GM18867 (cell line): ENCODE results near the gene KREMEN2.
"Not testable (repeated sequence)": the region's sequence is repeated elsewhere in the genome, so short reads cannot be mapped to it uniquely, and the experiment has no call there.

Experiments used
- ATAC-seq: cut with Tn5 transposase; IDR thresholded peaks from one replicate; pipeline ENCODE4 v1.9.1; 2021; ENCODE audit warnings: mild to moderate bottlenecking, moderate library complexity; ENCODE audit not compliant: unreplicated experiment

The KREMEN2 gene

GRCh38 chr16:2963723-2964474 lies at the start of gene KREMEN2:
Gene KREMEN2, plus strand, starts transcription at chr16:2964275. Its CDS starts 246 bp downstream, at chr16:2964521.
- no peak for ATAC-seq

GRCh38 chr16:2915196-2915929 lies 48.7 kb upstream of the KREMEN2 start:
- ATAC-seq: no peak

- no peak for ATAC-seq
Observed at GRCh38 chr16:2919511-2920255, 44.4 kb upstream of the KREMEN2 start.

GRCh38 chr16:2923481-2923880 lies 40.6 kb upstream of the KREMEN2 start:
- no peak for ATAC-seq

GRCh38 chr16:2924901-2925755 lies 38.9 kb upstream of the KREMEN2 start:
- no peak for ATAC-seq

GRCh38 chr16:2925951-2926649 lies 38.0 kb upstream of the KREMEN2 start:
- ATAC-seq: no peak

- ATAC-seq: no peak
Observed at GRCh38 chr16:2926650-2926999, 37.5 kb upstream of the KREMEN2 start.

GRCh38 chr16:2927010-2927646 lies 36.9 kb upstream of the KREMEN2 start:
- ATAC-seq: peak; percentile 57

GRCh38 chr16:2928151-2928550 lies 35.9 kb upstream of the KREMEN2 start:
- not testable (repeated sequence) for ATAC-seq

GRCh38 chr16:2928796-2929195 lies 35.3 kb upstream of the KREMEN2 start:
- ATAC-seq: no peak

GRCh38 chr16:2929693-2930092 lies 34.4 kb upstream of the KREMEN2 start:
- no peak for ATAC-seq

GRCh38 chr16:2930236-2930635 lies 33.8 kb upstream of the KREMEN2 start:
- no peak for ATAC-seq

- ATAC-seq: not testable (repeated sequence)
Observed at GRCh38 chr16:2931231-2931914, 32.7 kb upstream of the KREMEN2 start.

- no peak for ATAC-seq
Observed at GRCh38 chr16:2933136-2933535, 30.9 kb upstream of the KREMEN2 start.

- no peak for ATAC-seq
Observed at GRCh38 chr16:2933701-2934100, 30.4 kb upstream of the KREMEN2 start.

- ATAC-seq: no peak
Observed at GRCh38 chr16:2934450-2934849, 29.6 kb upstream of the KREMEN2 start.

GRCh38 chr16:2936436-2937011 lies 27.6 kb upstream of the KREMEN2 start:
- ATAC-seq: no peak

GRCh38 chr16:2937170-2937569 lies 26.9 kb upstream of the KREMEN2 start:
- no peak for ATAC-seq

GRCh38 chr16:2938206-2938605 lies 25.9 kb upstream of the KREMEN2 start:
- ATAC-seq: no peak
